HAP-1 (cell line): ENCODE measurements around the gene ZBTB22.
A peak's percentile ranks its signal among the peaks of the same experiment; 100 is the strongest.

Experiments used
- DNase-seq, 2 experiments: peaks; one replicate each; pipeline ENCODE4 v3.0.0-alpha.2; 2016 to 2020; ENCODE audit warnings: low spot score in 2 of 2
- H3K27me3 ChIP-seq: fragments of 250-450 bp; sonication (Bioruptor Pico); 2 replicates; pipeline ENCODE4 v1.5.1; 2020; ENCODE audit warnings: low read depth, mild to moderate bottlenecking, moderate library complexity
- H3K36me3 ChIP-seq: fragments of 250-450 bp; sonication (Bioruptor Pico); replicated peaks from 2 replicates; pipeline ENCODE4 v1.5.1; 2020; ENCODE audit warnings: mild to moderate bottlenecking
- H3K4me1 ChIP-seq: fragments of 250-450 bp; sonication (Bioruptor Pico); 2 replicates; pipeline ENCODE4 v1.5.1; 2020; ENCODE audit warnings: mild to moderate bottlenecking
- H3K4me3 ChIP-seq: fragments of 250-450 bp; sonication (Bioruptor Pico); 2 replicates; pipeline ENCODE4 v1.5.1; 2020; ENCODE audit warnings: mild to moderate bottlenecking, moderate library complexity
- H3K9me3 ChIP-seq: fragments of 250-450 bp; sonication (Bioruptor Pico); 2 replicates; pipeline ENCODE4 v1.5.1; 2020; ENCODE audit warnings: mild to moderate bottlenecking, moderate library complexity
- in situ Hi-C: fragments of 300-500 bp; cut with MboI; formaldehyde crosslinking; loops from 3 replicates; pipeline ENCODE4 v1.14.3; 2020; ENCODE audit warnings: low sequenced_read_pairs, inconsistent platforms, mixed read lengths

Gene ZBTB22

GRCh38 chr6:33317419-33317668, 200 bp downstream of the ZBTB22 start:
- no peak for DNase-seq
- H3K36me3 ChIP-seq: peaks cover 33% of the 10 kb centered on the region
- H3K4me1 ChIP-seq: peaks cover 18% of the 10 kb centered on the region
- H3K27me3 ChIP-seq: no peaks in the 10 kb centered on the region
- in situ Hi-C loops: no loop called here
- peak overlapping the region; percentile 59 for H3K4me3 ChIP-seq
- no peaks in the 10 kb centered on the region for H3K9me3 ChIP-seq

- H3K4me1 ChIP-seq: peaks cover 19% of the 10 kb centered on the region
Measured at GRCh38 chr6:33316603-33317418, 733 bp downstream of the ZBTB22 start.

DNA sequence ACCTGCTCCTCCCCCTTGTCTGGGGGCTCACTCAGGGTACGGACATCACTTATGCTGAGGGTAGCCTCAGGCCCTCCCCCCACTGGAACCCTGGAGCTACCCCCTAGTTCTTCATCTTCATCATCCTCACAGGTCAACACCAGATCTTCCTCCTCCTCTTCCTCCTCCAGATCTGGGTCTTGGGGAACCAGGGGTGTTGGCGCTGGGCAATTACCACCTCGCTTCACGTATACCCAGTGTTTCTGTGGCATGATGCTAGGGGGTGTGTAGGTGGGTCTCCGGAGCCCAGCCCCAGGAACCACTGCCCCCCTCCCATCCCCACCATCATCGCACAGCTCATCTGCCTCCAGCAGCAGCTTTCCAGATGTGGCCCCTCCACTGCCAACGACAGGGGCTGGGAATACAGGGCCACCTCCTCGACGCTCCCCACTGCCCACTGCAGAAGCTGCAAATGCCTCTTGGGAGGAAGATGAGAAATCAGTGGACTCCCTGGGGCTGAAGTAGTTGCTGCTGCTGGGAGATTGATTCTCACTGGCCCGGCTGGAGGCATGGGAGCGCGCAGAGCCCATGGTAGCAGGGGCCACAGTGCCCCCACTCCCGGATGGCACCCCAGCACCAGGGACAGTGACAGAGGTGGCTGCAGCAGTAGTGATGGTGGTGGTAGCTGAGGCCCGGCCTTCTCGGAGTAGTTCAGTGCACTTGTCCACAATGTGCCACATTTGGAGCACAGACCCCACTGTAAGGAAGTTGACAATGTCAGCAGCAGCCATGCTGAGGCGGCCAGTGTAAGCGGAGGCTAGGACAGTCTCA, 1.5 kb downstream of the ZBTB22 start:
- Histone ChIP-seq H3K36me3 (peaks cover 28% of the 10 kb centered on the region), H3K4me1 (peaks cover 19% of the 10 kb centered on the region), H3K4me3 (no peak overlapping the region), H3K9me3 (no peaks in the 10 kb centered on the region), H3K27me3 (no peaks in the 10 kb centered on the region)
- no peak for DNase-seq
- in situ Hi-C loops: no loop called here

More at GRCh38 chr6:33316603-33317418, 733 bp downstream of the ZBTB22 start:
- H3K36me3 ChIP-seq: peaks cover 35% of the 10 kb centered on the region
- in situ Hi-C loops: no loop called here
- H3K4me3 ChIP-seq: peak overlapping the region; percentile 27
- no peaks in the 10 kb centered on the region for H3K9me3 ChIP-seq
- H3K27me3 ChIP-seq: no peaks in the 10 kb centered on the region
- DNase-seq: no peak

DNA sequence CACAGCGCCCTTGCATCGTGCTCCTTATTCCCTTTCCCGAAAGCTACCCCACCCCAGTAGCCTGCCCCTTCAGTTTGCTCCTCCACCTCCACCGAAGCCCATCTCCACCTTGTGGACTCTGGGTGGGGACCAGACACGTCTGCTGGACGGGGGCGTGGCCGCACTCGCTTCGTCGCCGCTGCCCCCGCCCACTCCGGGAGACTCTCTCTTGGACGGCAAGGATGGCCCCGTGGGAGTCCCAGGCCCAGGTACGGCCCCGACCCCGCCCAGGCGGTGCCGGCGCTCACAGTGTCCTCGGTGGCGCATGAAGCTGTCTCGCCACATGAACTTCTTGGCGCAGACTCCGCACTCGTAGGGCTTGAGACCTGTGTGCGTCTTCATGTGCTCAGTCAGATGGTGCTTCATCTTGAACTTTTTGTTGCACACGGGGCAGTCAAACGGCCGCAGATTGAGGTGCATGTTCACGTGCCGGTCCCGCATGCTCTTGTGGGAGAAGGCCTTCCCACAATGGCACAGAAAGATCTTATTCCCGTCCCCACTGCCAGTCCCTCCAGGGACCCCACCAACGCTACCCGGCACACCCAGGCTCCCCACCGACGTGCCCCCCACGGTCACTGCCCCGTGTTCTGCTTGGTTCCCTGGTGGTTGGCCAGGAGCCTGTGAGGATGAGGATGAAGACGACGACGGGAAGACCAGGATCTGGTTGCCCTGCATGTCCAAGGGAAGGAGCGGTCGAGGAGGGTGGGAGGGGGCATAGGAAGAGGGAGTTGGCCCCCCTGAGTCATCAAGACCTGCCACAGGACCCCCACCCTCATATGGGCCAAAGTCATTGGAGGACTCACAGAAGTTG, 2.4 kb downstream of the ZBTB22 start:
- Histone ChIP-seq H3K4me3 (no peak overlapping the region), H3K4me1 (peaks cover 19% of the 10 kb centered on the region), H3K27me3 (no peaks in the 10 kb centered on the region), H3K36me3 (peaks cover 20% of the 10 kb centered on the region), H3K9me3 (no peaks in the 10 kb centered on the region)
- no peak for DNase-seq
- in situ Hi-C loops: no loop called here

DNA sequence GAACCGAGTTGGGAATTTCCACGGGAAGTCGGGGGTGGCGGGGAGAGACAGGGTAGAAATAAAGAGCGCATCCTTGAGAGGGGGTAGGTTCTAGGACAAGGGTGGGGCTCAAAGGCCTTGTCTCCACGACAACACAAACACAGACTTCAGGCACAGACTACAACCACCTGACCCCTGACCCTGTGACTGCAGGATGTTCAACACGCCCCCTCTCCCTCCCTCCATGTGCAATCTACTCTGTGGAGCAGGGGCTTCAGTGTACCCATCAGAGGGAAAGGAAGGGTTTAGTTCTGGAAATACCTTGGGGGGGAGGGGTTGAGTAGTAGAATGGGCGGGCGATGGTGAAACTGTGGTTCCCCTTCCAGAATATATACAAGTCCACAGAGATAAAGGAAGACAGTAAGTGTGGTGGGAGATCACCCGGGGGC, 3.0 kb downstream of the ZBTB22 start:
- Histone ChIP-seq H3K4me1 (peaks cover 19% of the 10 kb centered on the region), H3K4me3 (peak overlapping the region; percentile 73), H3K36me3 (peaks cover 14% of the 10 kb centered on the region), H3K9me3 (no peaks in the 10 kb centered on the region), H3K27me3 (no peaks in the 10 kb centered on the region)
- in situ Hi-C loops: no loop called here
- peak; percentile 43 to 70 for DNase-seq

GRCh38 chr6:33313709-33314514, 3.6 kb downstream of the ZBTB22 start, which contains the start of gene TAPBP:
Gene TAPBP, minus strand, starts transcription at chr6:33314078. Its CDS starts 37 bp downstream, at chr6:33314041.
- Histone ChIP-seq H3K4me3 (peak within 1 kb of the TSS; percentile 73), H3K36me3 (peaks cover 7% of the 10 kb centered on the region), H3K27me3 (no peaks in the 10 kb centered on the region), H3K4me1 (peaks cover 19% of the 10 kb centered on the region), H3K9me3 (no peaks in the 10 kb centered on the region)
- peak; percentile 38 to 63 for DNase-seq
- in situ Hi-C loops: no loop called here

DNA sequence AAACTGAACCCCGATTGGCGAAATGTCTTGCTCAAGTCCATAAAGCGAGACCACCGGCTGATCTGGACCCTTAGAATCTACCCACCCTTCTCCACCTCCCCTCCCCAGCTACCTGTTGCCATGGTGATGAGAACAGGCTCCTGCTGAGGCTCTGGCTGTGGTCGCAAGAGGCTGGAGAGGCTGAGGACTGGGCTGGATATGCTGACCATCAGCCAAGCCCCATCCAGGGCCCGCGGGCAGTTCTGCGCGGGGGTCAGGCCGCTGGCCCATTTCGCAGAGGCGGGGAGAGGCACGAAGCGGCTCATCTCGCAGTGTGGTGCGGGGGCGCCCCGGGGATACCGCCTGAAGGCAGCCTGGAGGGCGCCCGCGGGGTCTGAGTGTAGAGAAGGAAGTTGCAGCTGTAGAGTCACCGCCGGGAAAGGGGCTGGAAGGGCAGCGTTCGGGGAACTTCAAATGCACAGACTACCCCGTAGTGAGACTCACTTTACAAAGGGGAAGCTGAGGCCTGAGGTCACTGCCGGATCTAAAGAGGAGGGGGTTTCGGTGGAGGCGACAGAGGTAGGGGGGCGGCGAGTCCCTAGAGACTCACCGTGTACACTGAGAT, 4.3 kb downstream of the ZBTB22 start:
- no peaks in the 10 kb centered on the region for H3K9me3 ChIP-seq
- in situ Hi-C loops: no loop called here
- H3K4me3 ChIP-seq: peak overlapping the region; percentile 73
- H3K4me1 ChIP-seq: peaks cover 13% of the 10 kb centered on the region
- H3K36me3 ChIP-seq: 0 out of 2 replicates have a peak, but pooled peaks cover 3% of the 10 kb centered on the region
- peak in 1 of 2 experiments; percentile 63 for DNase-seq
- no peaks in the 10 kb centered on the region for H3K27me3 ChIP-seq

GRCh38 chr6:33312361-33313104, 5.0 kb downstream of the ZBTB22 start:
- DNase-seq: peak; percentile 80 to 91
- peaks cover 13% of the 10 kb centered on the region for H3K4me1 ChIP-seq
- peak overlapping the region; percentile 73 for H3K4me3 ChIP-seq
- no peaks in the 10 kb centered on the region for H3K27me3 ChIP-seq
- 0 out of 2 replicates have a peak, but pooled peaks cover 3% of the 10 kb centered on the region for H3K36me3 ChIP-seq
- in situ Hi-C loops: no loop called here
- H3K9me3 ChIP-seq: no peaks in the 10 kb centered on the region

DNA sequence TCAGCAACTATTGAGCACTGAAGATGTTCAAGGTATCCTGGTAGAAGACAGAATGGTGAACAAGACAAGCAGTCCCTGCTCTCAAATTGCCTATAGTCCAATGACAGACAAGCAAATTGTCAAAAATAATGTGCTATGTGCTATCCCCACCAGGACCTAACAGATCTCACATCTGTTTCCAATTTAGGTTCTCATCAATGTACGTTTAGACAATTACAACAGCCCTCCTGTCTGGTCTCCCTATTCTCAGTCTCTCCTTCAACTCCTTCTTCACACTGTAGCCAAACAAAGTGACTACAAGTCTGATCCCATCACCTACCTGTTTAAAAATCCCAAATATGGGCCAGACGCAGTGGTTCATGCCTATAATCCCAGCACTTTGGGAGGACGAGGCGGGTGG, 11.2 kb downstream of the ZBTB22 start:
- in situ Hi-C loops: no loop called here
- Histone ChIP-seq H3K36me3 (no peaks in the 10 kb centered on the region; the same call in 1 of the 2 replicates), H3K9me3 (no peaks in the 10 kb centered on the region), H3K4me3 (no peak overlapping the region), H3K4me1 (no peaks in the 10 kb centered on the region), H3K27me3 (no peaks in the 10 kb centered on the region)
- no peak for DNase-seq

DNA sequence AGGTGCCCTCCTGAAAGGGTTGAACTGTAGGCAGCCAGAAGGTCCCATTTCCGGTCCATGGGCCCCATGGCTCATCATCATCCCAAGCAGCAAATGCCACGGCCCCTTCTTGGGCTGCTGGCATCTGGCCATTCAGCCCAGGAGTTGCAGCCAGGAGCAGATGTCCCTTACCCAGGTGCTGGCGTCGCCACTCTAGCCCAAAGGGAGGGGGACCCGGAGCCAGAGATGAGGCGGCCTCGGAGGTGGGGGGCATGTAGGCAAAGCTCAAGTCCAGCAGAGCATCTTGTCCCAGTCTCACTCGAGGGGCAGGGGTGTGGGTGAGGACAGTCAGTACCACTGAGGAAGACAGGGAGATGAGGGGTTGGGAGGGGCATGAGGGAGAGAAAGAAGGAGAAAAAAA, 12.5 kb downstream of the ZBTB22 start:
- H3K9me3 ChIP-seq: no peaks in the 10 kb centered on the region
- in situ Hi-C loops: no loop called here
- no peak overlapping the region for H3K4me3 ChIP-seq
- no peak for DNase-seq
- no peaks in the 10 kb centered on the region; the same call in 1 of the 2 replicates for H3K36me3 ChIP-seq
- no peaks in the 10 kb centered on the region; the same call in 1 of the 2 replicates for H3K4me1 ChIP-seq
- no peaks in the 10 kb centered on the region for H3K27me3 ChIP-seq

GRCh38 chr6:33304216-33304615, 13.3 kb downstream of the ZBTB22 start:
- H3K36me3 ChIP-seq: peaks cover 4% of the 10 kb centered on the region
- in situ Hi-C loops: no loop called here
- no peak for DNase-seq
- H3K27me3 ChIP-seq: no peaks in the 10 kb centered on the region
- H3K9me3 ChIP-seq: no peaks in the 10 kb centered on the region
- no peaks in the 10 kb centered on the region; the same call in 1 of the 2 replicates for H3K4me1 ChIP-seq
- no peak overlapping the region for H3K4me3 ChIP-seq

- Histone ChIP-seq H3K36me3 (peaks cover 4% of the 10 kb centered on the region), H3K4me1 (peaks cover 4% of the 10 kb centered on the region)
- in situ Hi-C loops: no loop called here
Measured at GRCh38 chr6:33301877-33302276, 15.7 kb downstream of the ZBTB22 start.

More at GRCh38 chr6:33301877-33302276, 15.7 kb downstream of the ZBTB22 start:
- DNase-seq: no peak
- H3K27me3 ChIP-seq: no peaks in the 10 kb centered on the region
- no peak overlapping the region for H3K4me3 ChIP-seq
- H3K9me3 ChIP-seq: no peaks in the 10 kb centered on the region
